Activated T-cell treated with anti-CD3 and anti-CD28 coated beads, Interleukin-2, amount 50 U/mL, for 4 hours (primary cell): Measurements from ENCODE around the gene PDZD2. TPM values are rescaled to one million over a fixed set of nuclear protein-coding genes. Genes with fewer than 3 reads are reported as not detected.
"Not testable (repeated sequence)": the region's sequence is repeated elsewhere in the genome, so short reads cannot be mapped to it uniquely, and the experiment has no call there.

ENCODE experiments used
- ATAC-seq, 2 donors: fragments of 200-7000 bp; cut with Tn5 transposase; one replicate each; pipeline ENCODE4 v1.10.0; 2021
- DNase-seq: peaks from one replicate; pipeline ENCODE4 v3.0.0-alpha.2; 2020
- H3K27me3 Mint-ChIP-seq: one replicate; pipeline ENCODE4 v1.8.0; 2021; ENCODE audit warnings: low read depth, mixed read lengths
- H3K36me3 Mint-ChIP-seq: one replicate; pipeline ENCODE4 v1.8.0; 2022; ENCODE audit warnings: mixed read lengths; ENCODE audit not compliant: insufficient read depth
- H3K4me1 Mint-ChIP-seq: one replicate; pipeline ENCODE4 v1.8.0; 2021; ENCODE audit warnings: low read depth, mixed read lengths
- H3K4me3 Mint-ChIP-seq: one replicate; pipeline ENCODE4 v1.8.0; 2021; ENCODE audit warnings: mild to moderate bottlenecking, moderate library complexity, mixed read lengths
- H3K9me3 Mint-ChIP-seq: one replicate; pipeline ENCODE4 v1.8.0; 2021; ENCODE audit warnings: mixed read lengths
- total RNA-seq, 3 donors: library from RNA; stranded (reverse); gene quantifications; one replicate each; pipeline ENCODE4 v1.2.1, GENCODE V29; 2021

Gene PDZD2
- total RNA-seq, 3 donors from 2014 or later, result 0.03 to 0.24 (median 0.05) TPM

DNA sequence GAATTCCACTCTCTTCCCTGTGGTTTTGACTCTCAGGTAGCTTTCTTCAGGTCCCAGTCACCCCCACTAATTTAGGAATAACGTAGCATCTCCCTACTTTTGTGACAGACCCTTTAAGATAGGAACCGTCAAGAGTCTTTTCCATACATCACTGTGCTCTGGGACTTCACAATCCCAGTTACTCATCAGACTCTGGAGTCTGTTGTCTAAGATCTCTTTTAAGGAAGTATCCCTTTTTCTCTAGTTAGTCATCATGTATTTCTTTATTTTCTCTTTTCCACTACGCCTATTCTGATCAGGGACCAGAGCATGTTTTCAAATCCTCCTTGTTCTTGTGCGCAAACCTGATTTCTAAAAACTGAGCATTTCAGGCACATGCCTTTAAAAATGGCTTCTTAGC is 392.2 kb downstream of the PDZD2 start:
- H3K9me3 Mint-ChIP-seq, result no peaks in the 10 kb centered on the region
- H3K4me3 Mint-ChIP-seq, result no peak overlapping the region
- H3K4me1 Mint-ChIP-seq, result peaks cover 16% of the 10 kb centered on the region
- DNase-seq, result no peak
- no peaks in the 10 kb centered on the region for H3K36me3 Mint-ChIP-seq
- ATAC-seq, result no peak
- H3K27me3 Mint-ChIP-seq, result no peaks in the 10 kb centered on the region

DNA sequence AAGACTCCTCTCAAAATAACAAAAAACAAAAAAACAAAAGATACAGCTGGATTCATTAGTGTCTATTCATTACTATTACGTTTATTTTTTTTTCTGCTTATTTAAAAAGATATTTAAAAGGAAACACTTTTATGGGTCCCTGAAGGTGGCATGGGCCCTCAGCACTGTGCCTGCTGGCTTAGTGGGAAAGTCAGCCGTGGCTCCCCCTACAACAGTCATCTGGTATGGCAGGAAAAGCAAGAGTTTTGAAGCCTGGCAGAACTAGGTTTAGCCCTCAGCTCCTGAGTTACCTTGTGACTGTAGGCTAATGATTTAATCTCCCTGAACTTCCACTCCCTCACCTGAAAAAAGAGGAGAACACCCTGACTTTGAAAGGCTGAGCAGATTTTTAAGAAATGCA is 399.6 kb downstream of the PDZD2 start:
- DNase-seq (no peak), ATAC-seq (no peak)
- Mint-ChIP-seq H3K4me3 (no peak overlapping the region), H3K27me3 (no peaks in the 10 kb centered on the region), H3K4me1 (peaks cover 6% of the 10 kb centered on the region), H3K36me3 (no peaks in the 10 kb centered on the region), H3K9me3 (no peaks in the 10 kb centered on the region)

DNA sequence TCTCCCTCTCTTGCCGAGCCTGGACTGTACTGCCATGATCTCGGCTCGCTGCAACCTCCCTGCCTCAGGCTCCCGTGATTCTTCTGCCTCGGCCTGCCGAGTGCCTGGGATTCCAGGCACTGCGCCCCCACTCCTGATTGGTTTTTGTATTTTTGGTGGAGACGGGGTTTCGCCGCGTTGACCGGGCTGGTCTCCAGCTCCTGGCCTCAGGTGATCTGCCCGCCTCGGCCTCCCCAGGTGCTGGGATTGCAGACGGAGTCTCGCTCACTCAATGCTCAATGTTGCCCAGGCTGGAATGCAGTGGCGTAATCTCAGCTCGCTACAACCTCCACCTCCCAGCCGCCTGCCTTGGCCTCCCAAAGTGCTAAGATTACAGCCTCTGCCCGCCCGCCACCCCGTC is 400.2 kb downstream of the PDZD2 start:
- ATAC-seq, H3K27me3 Mint-ChIP-seq, DNase-seq, H3K36me3 Mint-ChIP-seq, H3K4me3 Mint-ChIP-seq, H3K4me1 Mint-ChIP-seq, H3K9me3 Mint-ChIP-seq: not testable (repeated sequence)

DNA sequence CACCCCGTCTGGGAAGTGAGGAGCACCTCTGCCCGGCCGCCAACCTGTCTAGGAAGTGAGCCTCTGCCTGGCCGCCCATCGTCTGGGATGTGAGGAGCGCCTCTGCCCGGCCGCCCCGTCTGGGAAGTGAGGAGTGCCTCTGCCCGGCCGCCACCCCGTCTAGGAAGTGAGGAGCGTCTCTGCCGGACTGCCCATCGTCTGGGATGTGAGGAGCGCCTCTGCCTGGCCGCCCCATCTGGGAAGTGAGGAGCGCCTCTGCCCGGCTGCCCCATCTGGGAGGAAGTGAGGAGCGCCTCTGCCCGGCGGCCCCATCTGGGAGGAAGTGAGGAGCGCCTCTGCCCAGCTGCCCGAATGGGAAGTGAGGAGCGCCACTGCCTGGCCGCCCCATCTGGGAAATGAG is 400.7 kb downstream of the PDZD2 start:
- H3K4me3 Mint-ChIP-seq, H3K36me3 Mint-ChIP-seq, H3K4me1 Mint-ChIP-seq, ATAC-seq, H3K9me3 Mint-ChIP-seq, DNase-seq, H3K27me3 Mint-ChIP-seq: not testable (repeated sequence)

DNA sequence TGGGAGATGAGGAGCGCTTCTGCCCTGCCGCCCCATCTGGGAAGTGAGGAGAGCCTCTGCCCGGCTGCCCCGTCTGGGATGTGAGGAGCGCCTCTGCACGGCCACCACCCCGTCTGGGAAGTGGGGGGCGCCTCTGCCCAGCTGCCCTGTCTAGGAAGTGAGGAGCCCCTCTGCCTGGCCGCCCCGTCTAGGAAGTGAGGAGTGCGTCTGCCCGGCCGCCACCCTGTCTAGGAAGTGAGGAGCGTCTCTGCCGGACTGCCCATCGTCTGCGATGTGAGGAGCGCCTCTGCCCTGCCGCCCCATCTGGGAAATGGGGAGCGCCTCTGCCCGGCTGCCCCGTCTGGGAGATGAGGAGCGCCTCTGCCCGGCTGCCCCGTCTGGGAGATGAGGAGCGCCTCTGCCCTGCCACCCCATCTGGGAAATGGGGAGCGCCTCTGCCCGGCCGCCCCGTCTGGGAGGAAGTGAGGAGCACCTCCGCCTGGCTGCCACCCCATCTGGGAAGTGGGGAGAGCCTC is 401.3 kb downstream of the PDZD2 start:
- not testable (repeated sequence) for H3K4me3 Mint-ChIP-seq, H3K9me3 Mint-ChIP-seq, ATAC-seq, H3K4me1 Mint-ChIP-seq, H3K27me3 Mint-ChIP-seq, DNase-seq, H3K36me3 Mint-ChIP-seq

GRCh38 chr5:32042551-32042961 is 403.6 kb downstream of the PDZD2 start:
- ATAC-seq, result no peak
- DNase-seq, result no peak
- Mint-ChIP-seq H3K4me1 (no peaks in the 10 kb centered on the region), H3K36me3 (no peaks in the 10 kb centered on the region), H3K9me3 (no peaks in the 10 kb centered on the region), H3K27me3 (no peaks in the 10 kb centered on the region), H3K4me3 (no peak overlapping the region)

- H3K9me3 Mint-ChIP-seq, result no peaks in the 10 kb centered on the region
- no peak for ATAC-seq
- no peaks in the 10 kb centered on the region for H3K36me3 Mint-ChIP-seq
- no peaks in the 10 kb centered on the region for H3K4me1 Mint-ChIP-seq
- DNase-seq, result no peak
- no peak overlapping the region for H3K4me3 Mint-ChIP-seq
- no peaks in the 10 kb centered on the region for H3K27me3 Mint-ChIP-seq
Observed at GRCh38 chr5:32043105-32043504, 404.2 kb downstream of the PDZD2 start.

DNA sequence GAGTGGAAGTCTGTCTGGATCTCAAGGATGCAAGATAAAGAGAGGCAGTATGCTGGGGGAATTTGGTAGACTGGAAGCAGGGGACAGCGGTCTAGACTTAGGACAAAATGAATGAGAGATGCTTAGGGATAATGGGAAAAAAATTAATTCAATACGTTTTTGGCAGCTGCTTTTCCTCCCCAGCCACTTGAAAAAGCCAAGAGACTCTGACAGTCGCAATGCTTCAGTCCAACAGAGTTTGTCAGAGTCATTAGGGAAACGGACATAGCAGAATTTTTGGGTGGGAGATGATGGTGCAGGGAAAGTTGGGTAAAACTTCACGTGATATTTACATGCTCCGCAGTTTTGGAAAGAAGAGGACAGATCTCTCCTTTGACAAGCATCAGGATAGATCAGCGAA is 405.5 kb downstream of the PDZD2 start:
- DNase-seq, result no peak
- ATAC-seq, result no peak
- Mint-ChIP-seq H3K4me1 (no peaks in the 10 kb centered on the region), H3K27me3 (no peaks in the 10 kb centered on the region), H3K4me3 (no peak overlapping the region), H3K9me3 (no peaks in the 10 kb centered on the region), H3K36me3 (no peaks in the 10 kb centered on the region)

GRCh38 chr5:32044939-32045338 is 406.0 kb downstream of the PDZD2 start:
- no peak for ATAC-seq
- no peaks in the 10 kb centered on the region for H3K4me1 Mint-ChIP-seq

GRCh38 chr5:32047056-32047455 is 408.1 kb downstream of the PDZD2 start:
- DNase-seq, result no peak
- Mint-ChIP-seq H3K4me3 (no peak overlapping the region), H3K9me3 (no peaks in the 10 kb centered on the region), H3K27me3 (no peaks in the 10 kb centered on the region), H3K4me1 (no peaks in the 10 kb centered on the region), H3K36me3 (no peaks in the 10 kb centered on the region)
- ATAC-seq, result no peak

More at GRCh38 chr5:32044939-32045338, 406.0 kb downstream of the PDZD2 start:
- no peak for DNase-seq
- no peaks in the 10 kb centered on the region for H3K9me3 Mint-ChIP-seq
- H3K36me3 Mint-ChIP-seq, result no peaks in the 10 kb centered on the region
- no peaks in the 10 kb centered on the region for H3K27me3 Mint-ChIP-seq
- H3K4me3 Mint-ChIP-seq, result no peak overlapping the region

DNA sequence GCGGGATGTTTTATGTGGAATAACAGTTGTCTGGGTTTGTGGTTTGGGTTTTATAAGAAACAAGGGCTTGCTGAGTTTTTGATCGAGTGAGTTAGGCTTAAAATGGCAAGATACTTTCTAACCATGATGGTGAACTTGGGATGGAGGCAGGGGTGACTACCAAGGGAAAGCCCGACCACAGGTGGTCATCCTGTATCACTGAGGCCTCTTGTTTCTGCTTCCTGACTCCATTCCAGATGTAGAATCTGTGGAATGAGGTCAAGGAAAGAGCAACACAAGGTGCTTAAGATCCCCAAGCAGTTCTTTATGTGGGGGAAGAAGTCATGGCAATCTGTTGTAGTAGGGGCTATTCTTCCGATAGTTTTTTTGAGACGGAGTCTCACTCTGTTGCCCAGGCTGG is 412.9 kb downstream of the PDZD2 start:
- Mint-ChIP-seq H3K27me3 (peaks cover 2% of the 10 kb centered on the region), H3K36me3 (no peaks in the 10 kb centered on the region), H3K9me3 (no peaks in the 10 kb centered on the region), H3K4me1 (no peaks in the 10 kb centered on the region), H3K4me3 (no peak overlapping the region)
- ATAC-seq (no peak), DNase-seq (no peak)

- no peaks in the 10 kb centered on the region for H3K9me3 Mint-ChIP-seq
- H3K36me3 Mint-ChIP-seq, result no peaks in the 10 kb centered on the region
- ATAC-seq, result no peak
- no peaks in the 10 kb centered on the region for H3K4me1 Mint-ChIP-seq
- peaks cover 2% of the 10 kb centered on the region for H3K27me3 Mint-ChIP-seq
- DNase-seq, result no peak
- H3K4me3 Mint-ChIP-seq, result no peak overlapping the region
Observed at GRCh38 chr5:32055891-32056866, 417.2 kb downstream of the PDZD2 start.

DNA sequence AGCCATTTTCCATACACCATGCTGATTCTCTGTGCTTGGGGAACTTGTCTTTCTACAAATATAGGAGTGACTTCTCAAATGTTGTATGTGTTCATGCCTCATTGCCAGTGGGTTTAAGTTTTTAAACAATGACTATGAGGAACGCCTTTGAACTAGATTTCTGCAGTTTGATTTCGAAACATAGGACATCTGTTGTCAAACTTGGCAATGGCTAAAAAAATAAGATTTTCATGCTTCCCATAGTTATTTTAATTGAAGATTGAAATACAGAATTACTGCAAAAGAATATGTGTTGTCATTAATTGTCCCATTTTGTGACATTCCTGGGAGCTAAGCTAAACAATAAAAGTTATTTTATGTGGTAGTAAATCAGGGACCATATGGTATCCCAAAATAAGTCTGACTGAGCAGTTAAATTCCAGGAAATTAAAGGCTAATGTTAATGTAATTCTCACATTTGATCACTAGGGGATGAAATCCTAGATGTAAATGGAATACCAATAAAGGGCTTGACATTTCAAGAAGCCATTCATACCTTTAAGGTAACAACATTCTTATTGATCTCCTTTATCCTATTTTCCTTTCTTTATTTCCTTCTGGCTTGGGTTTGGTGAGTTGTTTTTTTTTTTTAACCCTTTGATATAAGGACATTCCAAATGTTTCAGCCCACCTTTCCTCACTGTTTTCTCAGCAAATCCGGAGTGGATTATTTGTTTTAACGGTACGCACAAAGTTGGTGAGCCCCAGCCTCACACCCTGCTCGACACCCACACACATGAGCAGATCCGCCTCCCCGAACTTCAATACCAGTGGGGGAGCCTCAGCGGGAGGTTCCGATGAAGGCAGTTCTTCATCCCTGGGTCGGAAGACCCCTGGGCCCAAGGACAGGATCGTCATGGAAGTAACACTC is 418.5 kb downstream of the PDZD2 start:
- H3K36me3 Mint-ChIP-seq, result no peaks in the 10 kb centered on the region
- no peaks in the 10 kb centered on the region for H3K4me1 Mint-ChIP-seq
- ATAC-seq (no peak), DNase-seq (no peak)
- peaks cover 2% of the 10 kb centered on the region for H3K27me3 Mint-ChIP-seq
- no peak overlapping the region for H3K4me3 Mint-ChIP-seq
- no peaks in the 10 kb centered on the region for H3K9me3 Mint-ChIP-seq

DNA sequence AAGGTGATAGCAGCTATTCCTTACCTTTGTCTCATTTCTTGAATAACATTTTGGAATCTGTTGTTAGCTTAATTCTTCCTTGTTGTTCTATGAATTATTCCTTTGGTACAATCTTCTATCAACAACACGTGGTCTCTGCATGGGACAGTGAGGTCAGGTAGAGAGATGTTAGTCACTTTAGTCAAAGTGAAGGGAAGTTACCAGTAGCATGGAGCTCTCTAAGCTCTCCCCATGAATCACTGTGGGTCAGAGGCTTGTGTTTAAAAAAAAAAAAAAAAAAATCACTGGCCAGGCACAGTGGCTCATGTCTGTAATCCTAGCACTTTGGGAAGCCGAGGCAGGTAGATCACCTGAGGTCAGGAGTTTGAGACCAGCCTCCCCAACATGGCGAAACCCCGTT is 419.2 kb downstream of the PDZD2 start:
- no peaks in the 10 kb centered on the region for H3K4me1 Mint-ChIP-seq
- peaks cover 2% of the 10 kb centered on the region for H3K27me3 Mint-ChIP-seq
- no peak overlapping the region for H3K4me3 Mint-ChIP-seq
- no peaks in the 10 kb centered on the region for H3K36me3 Mint-ChIP-seq
- DNase-seq, result no peak
- no peak for ATAC-seq
- no peaks in the 10 kb centered on the region for H3K9me3 Mint-ChIP-seq
